Colonic mucosa (tissue), 4 donors: ENCODE results near the gene PRKCA. TPM values are rescaled to one million over a fixed set of nuclear protein-coding genes. Genes with fewer than 3 reads are reported as not detected.
A peak's percentile ranks its signal among the peaks of the same experiment; 100 is the strongest.
"Not testable (repeated sequence)": the region's sequence is repeated elsewhere in the genome, so short reads cannot be mapped to it uniquely, and the experiment has no call there.

Experiments
- DNase-seq: peaks from one replicate; pipeline ENCODE4 v3.0.0-alpha.2; 2020
- H3K27ac ChIP-seq: fragments of 200-600 bp; one replicate; pipeline ENCODE4 v1.8.0; 2021
- H3K27me3 ChIP-seq: fragments of 200-600 bp; one replicate; pipeline ENCODE4 v1.8.0; 2021
- H3K36me3 ChIP-seq: fragments of 200-600 bp; one replicate; pipeline ENCODE4 v1.8.0; 2021
- H3K4me1 ChIP-seq: fragments of 200-600 bp; one replicate; pipeline ENCODE4 v1.8.0; 2021; ENCODE audit warnings: mild to moderate bottlenecking
- H3K4me3 ChIP-seq: fragments of 200-600 bp; one replicate; pipeline ENCODE4 v1.8.0; 2021
- H3K9ac ChIP-seq, 2 donors: one replicate each; pipeline ENCODE4 v1.7.0; 2013; ENCODE audit warnings: control low read depth in 2 of 2, low read depth in 2 of 2, low read length in 2 of 2
- H3K9me3 ChIP-seq: fragments of 200-600 bp; one replicate; pipeline ENCODE4 v1.8.0; 2021
- intact Hi-C: fragments of 100-400 bp; cut with DNase I; formaldehyde crosslinking; loops from one replicate; pipeline ENCODE4 v1.14.1; 2022
- total RNA-seq, 2 donors: library from RNA; stranded (reverse); fragmentation: NEBNext Ultra II Directional in 1 of 2; extraction: Animal tissue kit (Norgen Biotek cat#: 25700) in 1 of 2; gene quantifications; one replicate each; pipeline ENCODE4 v1.2.1, GENCODE V29; 2021
- TF ChIP-seq, protein P1 (sequence below): fragments of 200-600 bp; IDR thresholded peaks from one replicate; pipeline ENCODE4 v1.8.0; 2022; ENCODE audit warnings: antibody characterized with exemption, mild to moderate bottlenecking
- donor health status: healthy.
- donor health status: DM: no; HTN: no; CAD: no.
- donor health status: DM: no; HTN: no; CAD: no.

Gene PRKCA
- total RNA-seq, 2 donors from 2014 or later, result 40.0 to 41.8 TPM

DNA sequence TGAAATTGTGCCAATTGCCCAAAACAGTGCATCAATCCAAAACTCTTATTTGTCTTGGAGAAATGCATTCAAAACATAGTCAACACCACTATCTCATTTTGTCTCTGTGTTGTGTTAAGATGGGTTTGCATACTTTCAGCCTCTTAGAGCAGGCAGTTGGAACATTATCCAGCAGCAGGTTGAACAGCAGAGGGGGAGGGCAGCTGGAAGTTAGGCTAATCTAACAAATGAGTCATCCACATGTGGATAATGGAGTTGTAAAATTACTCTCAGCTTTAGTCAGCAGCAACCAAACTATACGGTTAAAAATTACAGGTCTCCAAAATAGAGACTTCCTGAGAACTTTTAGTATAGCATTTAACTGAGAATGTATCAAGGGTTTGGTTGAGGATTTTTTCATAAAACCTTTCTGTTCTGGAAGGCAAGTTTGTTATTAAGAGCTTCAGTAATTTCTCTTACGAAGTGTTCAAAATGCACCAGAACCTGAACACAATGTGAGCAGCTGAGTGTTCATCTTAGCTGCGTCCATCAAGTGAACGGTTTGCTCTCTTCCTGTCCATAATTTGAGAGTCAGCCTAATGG lies 46.3 kb downstream of the PRKCA start:
- Histone ChIP-seq H3K27ac (peak overlapping the region; percentile 51), H3K9me3 (no peaks in the 10 kb centered on the region), H3K4me1 (peaks cover 19% of the 10 kb centered on the region)

DNA sequence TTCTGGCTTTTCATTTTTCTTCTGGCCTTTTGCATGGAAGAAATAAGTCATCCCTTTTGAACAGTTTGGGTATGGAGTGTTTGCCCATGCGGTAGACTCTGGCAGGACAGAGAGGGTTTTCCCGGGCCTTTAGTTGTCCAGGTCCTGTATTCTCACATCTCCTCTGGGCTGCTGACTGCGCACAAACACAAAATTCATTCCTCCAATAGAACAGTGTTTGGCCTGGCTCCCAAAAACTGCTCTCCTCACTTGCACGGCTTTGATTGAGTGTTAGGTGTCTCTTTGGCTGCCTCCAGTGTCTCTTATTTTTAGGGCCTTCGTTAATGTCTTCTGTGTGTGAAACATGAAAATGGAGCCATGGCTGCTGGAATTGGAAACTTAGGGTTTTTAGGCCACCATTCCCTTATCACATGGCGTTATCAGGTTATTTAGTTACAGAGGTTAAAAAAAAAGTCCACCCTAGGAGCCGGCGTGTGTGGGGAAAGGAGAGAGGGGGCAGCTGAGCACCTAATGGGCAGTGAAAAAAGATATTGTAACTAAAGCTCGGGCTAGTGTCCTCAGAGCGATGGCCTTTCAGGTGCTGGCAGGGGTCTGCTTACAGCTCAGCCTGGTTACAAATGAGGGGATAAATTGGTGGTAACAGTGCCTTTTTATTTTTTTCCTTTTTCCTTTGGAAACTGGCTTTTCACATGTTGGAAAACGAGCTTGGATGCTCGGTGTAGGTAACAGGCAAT lies 47.3 kb downstream of the PRKCA start:
- Histone ChIP-seq H3K4me1 (peaks cover 19% of the 10 kb centered on the region), H3K36me3 (no peaks in the 10 kb centered on the region), H3K9me3 (no peaks in the 10 kb centered on the region), H3K9ac (no peak overlapping the region), H3K4me3 (no peak overlapping the region), H3K27me3 (no peaks in the 10 kb centered on the region), H3K27ac (no peak overlapping the region)
- TF ChIP-seq, protein P1, sequence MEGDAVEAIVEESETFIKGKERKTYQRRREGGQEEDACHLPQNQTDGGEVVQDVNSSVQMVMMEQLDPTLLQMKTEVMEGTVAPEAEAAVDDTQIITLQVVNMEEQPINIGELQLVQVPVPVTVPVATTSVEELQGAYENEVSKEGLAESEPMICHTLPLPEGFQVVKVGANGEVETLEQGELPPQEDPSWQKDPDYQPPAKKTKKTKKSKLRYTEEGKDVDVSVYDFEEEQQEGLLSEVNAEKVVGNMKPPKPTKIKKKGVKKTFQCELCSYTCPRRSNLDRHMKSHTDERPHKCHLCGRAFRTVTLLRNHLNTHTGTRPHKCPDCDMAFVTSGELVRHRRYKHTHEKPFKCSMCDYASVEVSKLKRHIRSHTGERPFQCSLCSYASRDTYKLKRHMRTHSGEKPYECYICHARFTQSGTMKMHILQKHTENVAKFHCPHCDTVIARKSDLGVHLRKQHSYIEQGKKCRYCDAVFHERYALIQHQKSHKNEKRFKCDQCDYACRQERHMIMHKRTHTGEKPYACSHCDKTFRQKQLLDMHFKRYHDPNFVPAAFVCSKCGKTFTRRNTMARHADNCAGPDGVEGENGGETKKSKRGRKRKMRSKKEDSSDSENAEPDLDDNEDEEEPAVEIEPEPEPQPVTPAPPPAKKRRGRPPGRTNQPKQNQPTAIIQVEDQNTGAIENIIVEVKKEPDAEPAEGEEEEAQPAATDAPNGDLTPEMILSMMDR, result no peak
- peak; percentile 28 for DNase-seq
- intact Hi-C loops, result no loop called here

More for the DNA sequence above, 46.3 kb downstream of the PRKCA start:
- H3K9ac ChIP-seq, result no peak overlapping the region
- no peaks in the 10 kb centered on the region for H3K36me3 ChIP-seq
- TF ChIP-seq, protein P1, result no peak
- DNase-seq, result peak; percentile 79
- no peaks in the 10 kb centered on the region for H3K27me3 ChIP-seq
- no peak overlapping the region for H3K4me3 ChIP-seq
- intact Hi-C loops, result no loop called here

DNA sequence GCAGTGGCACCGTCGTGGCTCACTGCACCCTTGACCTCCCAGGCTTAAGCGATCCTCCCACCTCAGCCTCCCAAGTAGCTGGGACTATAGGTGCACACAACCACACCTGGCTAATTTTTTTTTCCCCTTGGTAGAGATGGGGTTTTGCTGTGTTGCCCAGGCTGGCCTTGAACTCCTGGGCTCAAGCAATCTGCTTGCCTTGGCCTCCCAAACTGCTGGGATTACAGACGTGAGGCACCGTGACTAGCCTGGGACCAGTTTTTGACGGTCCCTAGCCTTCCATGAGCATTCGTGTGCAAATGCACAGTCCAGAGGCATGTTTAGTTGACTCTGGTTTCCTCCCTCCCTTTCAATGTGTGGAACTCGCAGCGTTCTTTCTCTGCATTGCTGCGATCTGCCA lies 48.2 kb downstream of the PRKCA start:
- H3K27me3 ChIP-seq, H3K4me3 ChIP-seq, intact Hi-C loops, H3K9me3 ChIP-seq, H3K36me3 ChIP-seq: not testable (repeated sequence)
- H3K27ac ChIP-seq, result peak overlapping the region; percentile 29
- H3K4me1 ChIP-seq, result peaks cover 19% of the 10 kb centered on the region
- DNase-seq, result peak; percentile 27
- peak overlapping the region in 1 of 2 donors; percentile 42 for H3K9ac ChIP-seq

DNA sequence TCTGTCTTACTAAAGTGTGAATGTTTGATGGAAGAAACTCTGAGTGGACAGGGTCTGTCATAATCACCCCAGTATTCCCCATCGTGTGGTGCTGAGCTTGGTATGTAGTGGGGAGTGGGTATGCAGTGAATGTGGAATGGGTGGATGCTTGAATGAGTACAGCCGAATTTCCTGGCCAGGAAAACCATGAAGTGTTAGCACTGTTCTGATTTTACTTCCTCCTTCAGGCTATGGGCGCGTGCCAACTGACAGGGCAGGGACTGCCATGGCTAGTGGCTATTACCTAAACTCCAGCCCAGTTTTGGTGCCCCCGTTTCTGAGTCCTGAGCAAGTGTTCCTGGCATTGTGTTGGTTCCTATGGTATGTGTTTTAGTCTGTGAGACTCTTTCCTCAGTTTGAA lies 48.6 kb downstream of the PRKCA start:
- Histone ChIP-seq H3K4me1 (peaks cover 19% of the 10 kb centered on the region), H3K27ac (peak overlapping the region; percentile 29), H3K9me3 (no peaks in the 10 kb centered on the region), H3K27me3 (no peaks in the 10 kb centered on the region), H3K4me3 (no peak overlapping the region), H3K36me3 (no peaks in the 10 kb centered on the region), H3K9ac (peak overlapping the region in 1 of 2 donors; percentile 42)
- intact Hi-C loops, result no loop called here
- TF ChIP-seq, protein P1, result no peak
- peak; percentile 83 for DNase-seq

DNA sequence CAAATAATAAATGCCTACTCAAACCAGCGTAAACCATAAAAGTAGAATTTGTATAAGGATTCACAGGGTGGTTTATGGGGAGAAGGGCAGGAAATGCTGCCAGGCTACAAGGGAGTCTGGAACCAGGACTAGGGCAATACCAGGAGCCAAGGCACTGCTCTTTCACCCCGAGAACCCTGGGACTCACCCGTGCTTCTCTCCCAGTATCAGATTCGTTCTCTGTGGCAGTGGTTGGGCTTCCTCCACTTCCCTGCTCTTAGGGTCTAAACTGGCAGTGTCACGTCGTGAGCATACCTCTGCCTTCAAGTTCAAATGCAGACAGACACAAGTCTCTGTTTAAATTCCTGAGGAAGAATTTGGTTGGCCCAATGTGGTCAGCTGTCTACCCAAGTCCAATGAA lies 49.3 kb downstream of the PRKCA start:
- Histone ChIP-seq H3K27ac (peak overlapping the region; percentile 29), H3K27me3 (no peaks in the 10 kb centered on the region), H3K9me3 (no peaks in the 10 kb centered on the region), H3K9ac (no peak overlapping the region), H3K4me1 (peaks cover 13% of the 10 kb centered on the region), H3K36me3 (no peaks in the 10 kb centered on the region), H3K4me3 (no peak overlapping the region)
- TF ChIP-seq, protein P1, result no peak
- intact Hi-C loops, result no loop called here
- no peak for DNase-seq

DNA sequence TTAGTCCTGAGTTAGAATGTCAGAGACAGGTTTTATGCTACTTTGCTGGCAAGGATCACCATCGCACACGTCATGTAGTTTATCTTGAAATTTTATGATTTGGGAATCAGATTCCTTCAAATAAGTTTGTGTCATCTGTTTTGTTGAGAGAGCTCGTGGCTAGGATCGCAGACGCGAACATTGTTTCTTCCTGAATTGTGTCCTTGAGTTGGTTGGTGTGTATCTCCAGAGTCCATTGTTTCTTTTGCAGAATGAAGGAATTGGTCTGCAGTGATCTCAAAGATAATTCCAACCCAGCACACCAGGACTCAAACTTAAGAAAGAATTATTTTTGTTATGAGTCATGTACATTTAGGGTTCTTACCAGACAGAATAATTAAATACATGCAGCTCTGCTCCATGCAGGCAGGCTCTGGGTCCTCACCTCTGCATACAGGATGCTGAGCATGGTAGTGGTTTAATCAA lies 51.6 kb downstream of the PRKCA start:
- no peak overlapping the region for H3K4me3 ChIP-seq
- no peak overlapping the region for H3K9ac ChIP-seq
- TF ChIP-seq, protein P1, result no peak
- peaks cover 8% of the 10 kb centered on the region for H3K4me1 ChIP-seq
- no peaks in the 10 kb centered on the region for H3K9me3 ChIP-seq
- intact Hi-C loops, result no loop called here
- no peak for DNase-seq
- no peaks in the 10 kb centered on the region for H3K27me3 ChIP-seq
- H3K36me3 ChIP-seq, result no peaks in the 10 kb centered on the region
- no peak overlapping the region for H3K27ac ChIP-seq
